Measurements from ENCODE around the gene ZCCHC24. TPM values are rescaled to one million over a fixed set of nuclear protein-coding genes. Genes with fewer than 3 reads are reported as not detected.

Gene ZCCHC24
- total and polyA plus RNA-seq, 3 donors from 2014 or later = 27.7 to 38.6 (median 31.3) TPM

DNA sequence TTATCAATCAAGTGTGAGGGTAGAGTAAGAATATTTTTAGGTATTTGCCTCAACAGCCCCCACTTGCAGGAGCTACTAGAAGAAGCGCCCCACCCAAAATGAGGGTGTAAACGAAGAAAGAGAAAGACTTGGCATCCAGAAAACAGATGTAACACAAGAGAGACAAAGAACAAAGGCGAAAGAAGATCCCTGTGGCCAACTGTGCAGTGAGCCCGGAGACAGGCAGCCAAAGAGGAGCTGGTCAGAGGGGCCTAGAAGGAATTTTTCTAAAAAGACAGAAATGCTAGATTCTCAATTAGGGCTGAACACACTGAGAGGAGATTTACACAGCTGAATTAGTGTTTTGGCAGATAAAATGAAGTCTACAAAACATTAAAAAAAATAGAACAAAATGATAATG, 37.3 kb upstream of the ZCCHC24 start:
- H3K27ac ChIP-seq = no peak overlapping the region
- H3K27me3 ChIP-seq = no peaks in the 10 kb centered on the region
- TF ChIP-seq POLR2A (IDR thresholded peaks at IDR 0.05) = no peak
- no peak for TF ChIP-seq CTCF (IDR thresholded peaks at IDR 0.05)
- no peaks in the 10 kb centered on the region for H3K36me3 ChIP-seq (ENCODE audit: low read depth, missing control alignments)
- no peak for DNase-seq
- H3K4me1 ChIP-seq = peaks cover 3% of the 10 kb centered on the region
- intact Hi-C loops (cut with DNase I; ENCODE audit: low total_unique reads) = no loop called here
- H3K4me3 ChIP-seq = no peak overlapping the region
- no peaks in the 10 kb centered on the region for H3K9me3 ChIP-seq
- 73 to 74% methylated on average over 4 of the region's 4 CpGs for WGBS, 2 donors

- no peak overlapping the region for H3K27ac ChIP-seq
- H3K36me3 ChIP-seq (ENCODE audit: low read depth, missing control alignments) = no peaks in the 10 kb centered on the region
- no peaks in the 10 kb centered on the region for H3K9me3 ChIP-seq
- intact Hi-C loops (cut with DNase I; ENCODE audit: low total_unique reads) = no loop called here
- no peak overlapping the region for H3K4me3 ChIP-seq
- H3K4me1 ChIP-seq = peaks cover 3% of the 10 kb centered on the region
- DNase-seq = no peak
- TF ChIP-seq CTCF (IDR thresholded peaks at IDR 0.05) (no peak), POLR2A (IDR thresholded peaks at IDR 0.05) (no peak)
- 91 to 94% methylated on average over 1 of the region's 1 CpG for whole genome bisulfite sequencing, 2 donors
- no peaks in the 10 kb centered on the region for H3K27me3 ChIP-seq
Observed at GRCh38 chr10:79482304-79482703, 36.9 kb upstream of the ZCCHC24 start.

DNA sequence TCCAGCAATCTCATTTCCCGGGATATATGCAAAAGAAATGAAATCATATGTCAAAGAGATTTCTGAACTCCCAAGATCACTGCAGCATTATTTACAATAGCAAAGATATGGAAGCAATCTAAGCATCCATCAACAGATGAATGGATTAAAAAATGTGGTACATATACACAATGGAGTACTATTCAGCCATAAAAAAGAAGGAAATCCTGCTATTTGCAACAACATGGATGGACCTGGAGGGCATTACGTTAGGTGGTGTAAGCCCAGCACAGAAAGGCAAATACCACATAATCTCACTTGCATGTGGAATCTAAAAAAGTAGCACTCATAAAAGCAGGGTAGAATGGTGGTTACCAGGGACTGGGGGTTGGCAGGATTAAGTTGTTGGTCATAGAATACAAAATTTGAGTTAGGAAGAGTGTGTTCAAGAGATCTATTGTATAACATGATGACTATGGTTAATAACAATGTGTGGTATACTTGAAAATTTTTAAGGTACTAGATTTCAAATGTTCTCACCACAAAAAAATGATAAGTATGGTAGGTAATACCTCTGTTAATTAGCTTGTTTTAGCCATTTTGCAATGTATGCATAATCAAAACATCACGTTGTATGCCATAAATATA, 34.0 kb upstream of the ZCCHC24 start:
- Histone ChIP-seq H3K9me3 (no peaks in the 10 kb centered on the region), H3K4me3 (no peak overlapping the region), H3K36me3 (ENCODE audit: low read depth, missing control alignments) (no peaks in the 10 kb centered on the region), H3K4me1 (peaks cover 3% of the 10 kb centered on the region), H3K27me3 (no peaks in the 10 kb centered on the region), H3K27ac (no peak overlapping the region)
- TF ChIP-seq POLR2A (IDR thresholded peaks at IDR 0.05) (no peak), CTCF (IDR thresholded peaks at IDR 0.05) (no peak)
- intact Hi-C loops (cut with DNase I; ENCODE audit: low total_unique reads) = no loop called here
- 85 to 87% methylated on average over 3 of the region's 3 CpGs for WGBS, 2 donors
- DNase-seq = no peak

GRCh38 chr10:79477456-79477855, 32.0 kb upstream of the ZCCHC24 start:
- Histone ChIP-seq H3K4me1 (no peaks in the 10 kb centered on the region), H3K4me3 (no peak overlapping the region), H3K27me3 (no peaks in the 10 kb centered on the region), H3K27ac (no peak overlapping the region), H3K36me3 (ENCODE audit: low read depth, missing control alignments) (no peaks in the 10 kb centered on the region), H3K9me3 (no peaks in the 10 kb centered on the region)
- no peak for TF ChIP-seq CTCF (IDR thresholded peaks at IDR 0.05)
- TF ChIP-seq POLR2A (IDR thresholded peaks at IDR 0.05) = no peak
- no peak for DNase-seq
- WGBS, 2 donors = 92% methylated on average over 7 of the region's 7 CpGs
- intact Hi-C loops (cut with DNase I; ENCODE audit: low total_unique reads) = no loop called here

DNA sequence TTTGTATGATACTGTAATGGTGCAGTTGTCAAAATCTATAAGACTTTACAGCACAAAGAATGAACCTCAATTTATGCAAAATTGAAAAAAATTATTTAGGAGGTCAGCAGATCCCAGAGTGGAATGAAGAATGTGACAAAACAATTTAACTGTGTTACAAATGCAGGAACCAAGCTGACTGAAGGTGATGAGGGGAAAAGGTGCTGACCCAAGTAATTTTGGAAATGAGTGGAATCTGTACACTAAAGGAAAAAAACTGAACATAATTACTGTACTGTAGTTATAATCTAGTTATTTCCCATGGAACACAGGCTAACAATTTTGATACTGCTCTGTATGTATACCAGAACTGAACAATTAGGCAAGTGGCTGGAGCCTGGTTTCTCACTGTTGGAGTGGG, 31.2 kb upstream of the ZCCHC24 start:
- no peaks in the 10 kb centered on the region for H3K36me3 ChIP-seq (ENCODE audit: low read depth, missing control alignments)
- H3K27me3 ChIP-seq = no peaks in the 10 kb centered on the region
- H3K9me3 ChIP-seq = no peaks in the 10 kb centered on the region
- H3K4me3 ChIP-seq = no peak overlapping the region
- H3K27ac ChIP-seq = no peak overlapping the region
- no peak for DNase-seq
- no peaks in the 10 kb centered on the region for H3K4me1 ChIP-seq
- TF ChIP-seq POLR2A (IDR thresholded peaks at IDR 0.05) (no peak), CTCF (IDR thresholded peaks at IDR 0.05) (no peak)
- intact Hi-C loops (cut with DNase I; ENCODE audit: low total_unique reads) = no loop called here

Data from testis (tissue), 3 donors.